ENCODE measurements around the gene GPR141. TPM values are rescaled to one million over a fixed set of nuclear protein-coding genes. Genes with fewer than 3 reads are reported as not detected.

GPR141 gene
- total and polyA plus RNA-seq, 2 experiments from 2014 or later: not detected

- no peak for DNase-seq
- Histone ChIP-seq H3K4me1 (ENCODE audit: insufficient read depth) (no peaks in the 10 kb centered on the region), H3K79me2 (ENCODE audit: insufficient read depth) (no peaks in the 10 kb centered on the region), H3K27me3 (replicated peaks; ENCODE audit: insufficient read depth) (no peaks in the 10 kb centered on the region), H4K20me1 (ENCODE audit: insufficient read depth) (no peaks in the 10 kb centered on the region), H3F3A (ENCODE audit: insufficient read depth) (no peaks in the 10 kb centered on the region), H3K9me2 (ENCODE audit: insufficient read depth) (no peaks in the 10 kb centered on the region), H3K9me3 (ENCODE audit: low read depth) (peaks cover 3% of the 10 kb centered on the region), H3K4me2 (ENCODE audit: unreplicated experiment) (no peak overlapping the region), H3K9ac (no peak overlapping the region), H3K36me3 (ENCODE audit: low read depth) (no peaks in the 10 kb centered on the region), H3K27ac (no peak overlapping the region), H3K4me3 (no peak overlapping the region), H2AFZ (no peak overlapping the region)
- TF ChIP-seq EZH2phosphoT487 (IDR thresholded peaks at IDR 0.05; ENCODE audit: insufficient read depth, low read depth): no peak
- TF ChIP-seq EZH2 (IDR thresholded peaks at IDR 0.05; ENCODE audit: insufficient read depth, poor library complexity, severe bottlenecking): no peak
- in situ Hi-C loops (cut with MboI): no loop called here
- WGBS, 2 experiments (ENCODE audit: low coverage in 1 of 2, low lambda C conversion rate in 2 of 2, missing lambda C conversion rate in 2 of 2): 6 to 7% methylated on average over 5 of the region's 5 CpGs
Measured at GRCh38 chr7:37674531-37674930, 9.0 kb upstream of the GPR141 start.

DNA sequence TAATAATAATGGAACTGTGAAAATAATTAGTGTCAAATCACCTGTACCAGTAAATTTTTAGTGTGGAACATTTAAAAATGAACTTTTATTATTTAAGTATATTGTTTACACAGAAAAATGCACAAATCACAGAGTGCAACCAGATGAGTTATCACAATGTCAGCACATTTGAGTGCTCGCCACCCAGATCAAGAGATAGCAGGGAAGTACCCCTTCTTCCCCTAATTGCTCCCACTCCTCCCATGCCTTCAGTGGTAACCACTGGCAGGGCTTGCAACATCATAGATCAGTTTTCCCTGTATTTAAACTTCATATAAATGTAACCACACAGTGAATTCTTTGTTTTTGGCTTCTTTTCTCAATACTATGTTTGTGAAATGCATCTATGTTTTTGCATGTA lies 7.8 kb upstream of the GPR141 start:
- H3F3A ChIP-seq (ENCODE audit: insufficient read depth): no peaks in the 10 kb centered on the region
- no peaks in the 10 kb centered on the region for H3K36me3 ChIP-seq (ENCODE audit: low read depth)
- H4K20me1 ChIP-seq (ENCODE audit: insufficient read depth): no peaks in the 10 kb centered on the region
- 19 to 26% methylated on average over 1 of the region's 1 CpG for WGBS, 2 experiments (ENCODE audit: low coverage in 1 of 2, low lambda C conversion rate in 2 of 2, missing lambda C conversion rate in 2 of 2)
- no peak for DNase-seq
- H3K9ac ChIP-seq: no peak overlapping the region
- no peak overlapping the region for H2AFZ ChIP-seq
- no peaks in the 10 kb centered on the region for H3K9me2 ChIP-seq (ENCODE audit: insufficient read depth)
- no peak overlapping the region for H3K4me2 ChIP-seq (ENCODE audit: unreplicated experiment)
- no peaks in the 10 kb centered on the region for H3K4me1 ChIP-seq (ENCODE audit: insufficient read depth)
- in situ Hi-C loops (cut with MboI): no loop called here
- no peak overlapping the region for H3K4me3 ChIP-seq
- no peak for TF ChIP-seq EZH2phosphoT487 (IDR thresholded peaks at IDR 0.05; ENCODE audit: insufficient read depth, low read depth)
- no peak for TF ChIP-seq EZH2 (IDR thresholded peaks at IDR 0.05; ENCODE audit: insufficient read depth, poor library complexity, severe bottlenecking)
- H3K9me3 ChIP-seq (ENCODE audit: low read depth): peaks cover 3% of the 10 kb centered on the region
- H3K27me3 ChIP-seq (replicated peaks; ENCODE audit: insufficient read depth): no peaks in the 10 kb centered on the region
- H3K79me2 ChIP-seq (ENCODE audit: insufficient read depth): no peaks in the 10 kb centered on the region
- no peak overlapping the region for H3K27ac ChIP-seq

DNA sequence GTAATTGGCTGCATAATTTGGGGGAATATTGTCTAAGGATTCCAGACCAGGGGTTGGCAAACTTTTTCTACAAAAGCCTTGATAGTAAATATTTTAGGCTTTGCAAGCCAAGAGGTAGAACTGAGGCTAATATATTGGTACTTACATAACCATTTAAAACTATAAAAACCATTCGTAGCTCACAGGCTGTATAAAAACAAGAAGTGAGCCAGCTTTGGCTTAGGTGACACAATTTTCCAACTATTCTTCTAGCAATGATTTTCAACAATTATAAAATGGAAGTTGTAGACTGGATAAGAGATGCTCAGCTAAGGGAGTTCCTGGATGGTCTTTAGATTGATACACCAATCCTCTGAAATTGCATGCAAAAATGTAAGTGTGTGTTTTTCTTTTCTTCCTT lies 1.4 kb downstream of the GPR141 start:
- DNase-seq: no peak
- no peak for TF ChIP-seq EZH2phosphoT487 (IDR thresholded peaks at IDR 0.05; ENCODE audit: insufficient read depth, low read depth)
- no peak for TF ChIP-seq EZH2 (IDR thresholded peaks at IDR 0.05; ENCODE audit: insufficient read depth, poor library complexity, severe bottlenecking)
- Histone ChIP-seq H3K79me2 (ENCODE audit: insufficient read depth) (no peaks in the 10 kb centered on the region), H4K20me1 (ENCODE audit: insufficient read depth) (no peaks in the 10 kb centered on the region), H3K4me2 (ENCODE audit: unreplicated experiment) (no peak overlapping the region), H3K27ac (no peak overlapping the region), H2AFZ (no peak overlapping the region), H3F3A (ENCODE audit: insufficient read depth) (no peaks in the 10 kb centered on the region), H3K4me3 (no peak overlapping the region), H3K9me2 (ENCODE audit: insufficient read depth) (no peaks in the 10 kb centered on the region), H3K9me3 (ENCODE audit: low read depth) (peaks cover 3% of the 10 kb centered on the region), H3K27me3 (replicated peaks; ENCODE audit: insufficient read depth) (no peaks in the 10 kb centered on the region), H3K36me3 (ENCODE audit: low read depth) (no peaks in the 10 kb centered on the region), H3K4me1 (ENCODE audit: insufficient read depth) (no peaks in the 10 kb centered on the region), H3K9ac (no peak overlapping the region)
- in situ Hi-C loops (cut with MboI): no loop called here
- WGBS, 2 experiments (ENCODE audit: low coverage in 1 of 2, low lambda C conversion rate in 2 of 2, missing lambda C conversion rate in 2 of 2): 0 to 2% methylated on average over 1 of the region's 1 CpG

GRCh38 chr7:37686556-37687345 lies 3.2 kb downstream of the GPR141 start:
- no peaks in the 10 kb centered on the region for H3K27me3 ChIP-seq (replicated peaks; ENCODE audit: insufficient read depth)
- H3K79me2 ChIP-seq (ENCODE audit: insufficient read depth): no peaks in the 10 kb centered on the region
- H4K20me1 ChIP-seq (ENCODE audit: insufficient read depth): no peaks in the 10 kb centered on the region
- H3K9me3 ChIP-seq (ENCODE audit: low read depth): peaks cover 3% of the 10 kb centered on the region
- H3F3A ChIP-seq (ENCODE audit: insufficient read depth): no peaks in the 10 kb centered on the region
- H2AFZ ChIP-seq: no peak overlapping the region
- WGBS, 2 experiments (ENCODE audit: low coverage in 1 of 2, low lambda C conversion rate in 2 of 2, missing lambda C conversion rate in 2 of 2): 12 to 17% methylated on average over 4 of the region's 4 CpGs
- no peak overlapping the region for H3K27ac ChIP-seq
- H3K4me2 ChIP-seq (ENCODE audit: unreplicated experiment): no peak overlapping the region
- H3K9ac ChIP-seq: no peak overlapping the region
- H3K36me3 ChIP-seq (ENCODE audit: low read depth): no peaks in the 10 kb centered on the region
- H3K9me2 ChIP-seq (ENCODE audit: insufficient read depth): no peaks in the 10 kb centered on the region
- no peak for TF ChIP-seq EZH2 (IDR thresholded peaks at IDR 0.05; ENCODE audit: insufficient read depth, poor library complexity, severe bottlenecking)
- TF ChIP-seq EZH2phosphoT487 (IDR thresholded peaks at IDR 0.05; ENCODE audit: insufficient read depth, low read depth): no peak
- DNase-seq: no peak
- no peak overlapping the region for H3K4me3 ChIP-seq
- H3K4me1 ChIP-seq (ENCODE audit: insufficient read depth): no peaks in the 10 kb centered on the region
- in situ Hi-C loops (cut with MboI): no loop called here
